ENCODE data around the gene DUOXA2.

Gene DUOXA2

GRCh38 chr15:45136378-45136764 is 22.2 kb downstream of the DUOXA2 start:
- Histone ChIP-seq H3K36me3 (ENCODE audit: insufficient read depth, low read length) (no peaks in the 10 kb centered on the region), H3K4me3 (ENCODE audit: low read depth, low read length) (no peak overlapping the region), H3K79me2 (ENCODE audit: control insufficient read depth, insufficient read depth, low read length, unreplicated experiment) (no peaks in the 10 kb centered on the region), H3K4me1 (ENCODE audit: control insufficient read depth, insufficient read depth, low read length, unreplicated experiment) (no peaks in the 10 kb centered on the region), H3K27me3 (ENCODE audit: insufficient read depth, low read length) (peaks cover 46% of the 10 kb centered on the region), H3K27ac (ENCODE audit: low read depth, low read length) (no peak overlapping the region), H2AFZ (ENCODE audit: low read length, unreplicated experiment) (no peak overlapping the region)

- Histone ChIP-seq H3K4me1 (ENCODE audit: control insufficient read depth, insufficient read depth, low read length, unreplicated experiment) (no peaks in the 10 kb centered on the region), H3K36me3 (ENCODE audit: insufficient read depth, low read length) (no peaks in the 10 kb centered on the region), H3K27me3 (ENCODE audit: insufficient read depth, low read length) (peaks cover 34% of the 10 kb centered on the region), H3K27ac (ENCODE audit: low read depth, low read length) (no peak overlapping the region), H2AFZ (ENCODE audit: low read length, unreplicated experiment) (no peak overlapping the region), H3K4me3 (ENCODE audit: low read depth, low read length) (no peak overlapping the region), H3K79me2 (ENCODE audit: control insufficient read depth, insufficient read depth, low read length, unreplicated experiment) (no peaks in the 10 kb centered on the region)
Measured at GRCh38 chr15:45137703-45138102, 23.6 kb downstream of the DUOXA2 start.

GRCh38 chr15:45138814-45139765 is 25.0 kb downstream of the DUOXA2 start:
- Histone ChIP-seq H3K79me2 (ENCODE audit: control insufficient read depth, insufficient read depth, low read length, unreplicated experiment) (no peaks in the 10 kb centered on the region), H3K36me3 (ENCODE audit: insufficient read depth, low read length) (no peaks in the 10 kb centered on the region), H3K4me1 (ENCODE audit: control insufficient read depth, insufficient read depth, low read length, unreplicated experiment) (no peaks in the 10 kb centered on the region), H3K4me3 (ENCODE audit: low read depth, low read length) (no peak overlapping the region), H3K27me3 (ENCODE audit: insufficient read depth, low read length) (peaks cover 25% of the 10 kb centered on the region), H3K27ac (ENCODE audit: low read depth, low read length) (no peak overlapping the region), H2AFZ (ENCODE audit: low read length, unreplicated experiment) (no peak overlapping the region)

- Histone ChIP-seq H3K27ac (ENCODE audit: low read depth, low read length) (no peak overlapping the region), H3K27me3 (ENCODE audit: insufficient read depth, low read length) (peaks cover 18% of the 10 kb centered on the region), H3K79me2 (ENCODE audit: control insufficient read depth, insufficient read depth, low read length, unreplicated experiment) (no peaks in the 10 kb centered on the region), H3K4me3 (ENCODE audit: low read depth, low read length) (no peak overlapping the region), H3K4me1 (ENCODE audit: control insufficient read depth, insufficient read depth, low read length, unreplicated experiment) (no peaks in the 10 kb centered on the region), H3K36me3 (ENCODE audit: insufficient read depth, low read length) (no peaks in the 10 kb centered on the region), H2AFZ (ENCODE audit: low read length, unreplicated experiment) (no peak overlapping the region)
Measured at GRCh38 chr15:45139770-45140169, 25.6 kb downstream of the DUOXA2 start.

GRCh38 chr15:45140557-45141250 is 26.6 kb downstream of the DUOXA2 start:
- Histone ChIP-seq H3K4me1 (ENCODE audit: control insufficient read depth, insufficient read depth, low read length, unreplicated experiment) (no peaks in the 10 kb centered on the region), H3K79me2 (ENCODE audit: control insufficient read depth, insufficient read depth, low read length, unreplicated experiment) (no peaks in the 10 kb centered on the region), H3K27me3 (ENCODE audit: insufficient read depth, low read length) (peaks cover 11% of the 10 kb centered on the region), H3K4me3 (ENCODE audit: low read depth, low read length) (no peak overlapping the region), H3K36me3 (ENCODE audit: insufficient read depth, low read length) (no peaks in the 10 kb centered on the region), H2AFZ (ENCODE audit: low read length, unreplicated experiment) (no peak overlapping the region), H3K27ac (ENCODE audit: low read depth, low read length) (no peak overlapping the region)

- Histone ChIP-seq H3K4me1 (ENCODE audit: control insufficient read depth, insufficient read depth, low read length, unreplicated experiment) (no peaks in the 10 kb centered on the region), H3K36me3 (ENCODE audit: insufficient read depth, low read length) (no peaks in the 10 kb centered on the region), H3K27me3 (ENCODE audit: insufficient read depth, low read length) (peaks cover 5% of the 10 kb centered on the region), H3K27ac (ENCODE audit: low read depth, low read length) (no peak overlapping the region), H3K79me2 (ENCODE audit: control insufficient read depth, insufficient read depth, low read length, unreplicated experiment) (no peaks in the 10 kb centered on the region), H2AFZ (ENCODE audit: low read length, unreplicated experiment) (no peak overlapping the region), H3K4me3 (ENCODE audit: low read depth, low read length) (no peak overlapping the region)
Measured at GRCh38 chr15:45141386-45141785, 27.3 kb downstream of the DUOXA2 start.

GRCh38 chr15:45143056-45143455 is 28.9 kb downstream of the DUOXA2 start:
- no peak overlapping the region for H3K4me3 ChIP-seq (ENCODE audit: low read depth, low read length)
- no peaks in the 10 kb centered on the region for H3K79me2 ChIP-seq (ENCODE audit: control insufficient read depth, insufficient read depth, low read length, unreplicated experiment)
- peaks cover under 1% of the 10 kb centered on the region for H3K4me1 ChIP-seq (ENCODE audit: control insufficient read depth, insufficient read depth, low read length, unreplicated experiment)
- H3K27me3 ChIP-seq (ENCODE audit: insufficient read depth, low read length) = no peaks in the 10 kb centered on the region
- no peaks in the 10 kb centered on the region for H3K36me3 ChIP-seq (ENCODE audit: insufficient read depth, low read length)
- no peak overlapping the region for H2AFZ ChIP-seq (ENCODE audit: low read length, unreplicated experiment)
- no peak overlapping the region for H3K27ac ChIP-seq (ENCODE audit: low read depth, low read length)

- H3K4me1 ChIP-seq (ENCODE audit: control insufficient read depth, insufficient read depth, low read length, unreplicated experiment) = peaks cover 4% of the 10 kb centered on the region
- no peaks in the 10 kb centered on the region for H3K27me3 ChIP-seq (ENCODE audit: insufficient read depth, low read length)
- H2AFZ ChIP-seq (ENCODE audit: low read length, unreplicated experiment) = no peak overlapping the region
- H3K4me3 ChIP-seq (ENCODE audit: low read depth, low read length) = no peak overlapping the region
- H3K79me2 ChIP-seq (ENCODE audit: control insufficient read depth, insufficient read depth, low read length, unreplicated experiment) = no peaks in the 10 kb centered on the region
- no peaks in the 10 kb centered on the region for H3K36me3 ChIP-seq (ENCODE audit: insufficient read depth, low read length)
- H3K27ac ChIP-seq (ENCODE audit: low read depth, low read length) = no peak overlapping the region
Measured at GRCh38 chr15:45143946-45144345, 29.8 kb downstream of the DUOXA2 start.

- Histone ChIP-seq H3K4me1 (ENCODE audit: control insufficient read depth, insufficient read depth, low read length, unreplicated experiment) (peaks cover 4% of the 10 kb centered on the region), H3K36me3 (ENCODE audit: insufficient read depth, low read length) (no peaks in the 10 kb centered on the region), H3K79me2 (ENCODE audit: control insufficient read depth, insufficient read depth, low read length, unreplicated experiment) (no peaks in the 10 kb centered on the region), H3K27ac (ENCODE audit: low read depth, low read length) (no peak overlapping the region), H2AFZ (ENCODE audit: low read length, unreplicated experiment) (no peak overlapping the region), H3K4me3 (ENCODE audit: low read depth, low read length) (no peak overlapping the region), H3K27me3 (ENCODE audit: insufficient read depth, low read length) (no peaks in the 10 kb centered on the region)
Measured at GRCh38 chr15:45144775-45145174, 30.6 kb downstream of the DUOXA2 start.

GRCh38 chr15:45146405-45146804 is 32.3 kb downstream of the DUOXA2 start:
- H2AFZ ChIP-seq (ENCODE audit: low read length, unreplicated experiment) = no peak overlapping the region
- H3K79me2 ChIP-seq (ENCODE audit: control insufficient read depth, insufficient read depth, low read length, unreplicated experiment) = no peaks in the 10 kb centered on the region
- no peak overlapping the region for H3K4me3 ChIP-seq (ENCODE audit: low read depth, low read length)
- no peak overlapping the region for H3K27ac ChIP-seq (ENCODE audit: low read depth, low read length)
- H3K4me1 ChIP-seq (ENCODE audit: control insufficient read depth, insufficient read depth, low read length, unreplicated experiment) = peaks cover 4% of the 10 kb centered on the region
- no peaks in the 10 kb centered on the region for H3K36me3 ChIP-seq (ENCODE audit: insufficient read depth, low read length)
- H3K27me3 ChIP-seq (ENCODE audit: insufficient read depth, low read length) = no peaks in the 10 kb centered on the region

- no peaks in the 10 kb centered on the region for H3K27me3 ChIP-seq (ENCODE audit: insufficient read depth, low read length)
Measured at GRCh38 chr15:45147606-45148005, 33.5 kb downstream of the DUOXA2 start.

More at GRCh38 chr15:45147606-45148005, 33.5 kb downstream of the DUOXA2 start:
- H3K4me3 ChIP-seq (ENCODE audit: low read depth, low read length) = no peak overlapping the region
- no peaks in the 10 kb centered on the region for H3K36me3 ChIP-seq (ENCODE audit: insufficient read depth, low read length)
- H3K27ac ChIP-seq (ENCODE audit: low read depth, low read length) = no peak overlapping the region
- H3K4me1 ChIP-seq (ENCODE audit: control insufficient read depth, insufficient read depth, low read length, unreplicated experiment) = peaks cover 4% of the 10 kb centered on the region
- no peak overlapping the region for H2AFZ ChIP-seq (ENCODE audit: low read length, unreplicated experiment)
- no peaks in the 10 kb centered on the region for H3K79me2 ChIP-seq (ENCODE audit: control insufficient read depth, insufficient read depth, low read length, unreplicated experiment)
